Activated naive CD4-positive, alpha-beta T cell treated with anti-CD3 and anti-CD28 coated beads, Interleukin-2, amount 50 U/mL, for 72 hours (primary cell): ENCODE measurements around the gene EVPLL. TPM values are rescaled to one million over a fixed set of nuclear protein-coding genes. Genes with fewer than 3 reads are reported as not detected.

ENCODE experiments used
- total RNA-seq, 2 donors: library from RNA; stranded (reverse); gene quantifications; one replicate each; pipeline ENCODE4 v1.2.3, GENCODE V29; 2022

Gene EVPLL
- total RNA-seq, 2 donors from 2014 or later = 0.54 TPM; not detected in 1

Other genes with a start within 250 kb of the EVPLL start
- gene ALKBH5, start 193.9 kb upstream of the EVPLL start, total RNA-seq = 100 to 1,000 TPM in 1 of 2 donors, 10 to 100 TPM in 1; 79.5 to 176 TPM
- 10 to 100 TPM; 14.5 to 15.0 TPM for gene LLGL1, start 152.1 kb upstream of the EVPLL start, total RNA-seq
- gene FLII, start 119.0 kb upstream of the EVPLL start, total RNA-seq = 100 to 1,000 TPM; 267 to 273 TPM
- gene MIEF2, start 117.1 kb upstream of the EVPLL start, total RNA-seq = 10 to 100 TPM in 1 of 2 donors, 1 to 10 TPM in 1; 7.4 to 15.5 TPM
- 10 to 100 TPM; 78.3 to 97.4 TPM for gene TOP3A, start 62.8 kb upstream of the EVPLL start, total RNA-seq
- gene SMCR8, start 62.5 kb upstream of the EVPLL start, total RNA-seq = 10 to 100 TPM; 18.8 to 23.5 TPM
- gene SHMT1, start 14.2 kb upstream of the EVPLL start, total RNA-seq = 10 to 100 TPM; 65.9 to 73.1 TPM
- gene LGALS9C, start 99.0 kb downstream of the EVPLL start, total RNA-seq = not detected